HepG2 (cell line): ENCODE measurements around the gene SKI. TPM values are rescaled to one million over a fixed set of nuclear protein-coding genes. Genes with fewer than 3 reads are reported as not detected.

Source experiments
- ATAC-seq: fragments of 200-7000 bp; cut with Tn5 transposase; 3 replicates; pipeline ENCODE4 v1.9.1; 2020; ENCODE audit warnings: mild to moderate bottlenecking, moderate library complexity
- BruUV-seq: library from RNA; stranded (reverse); fragments of 400-500 nt; replicated peaks from 2 replicates; lab custom pipeline; 2021; lab: Mats Ljungman, UMichigan
- CTCF ChIA-PET: fragments of 300-600 bp; formaldehyde crosslinking; extraction: SDS; loops from one replicate; lab custom pipeline; 2021; ENCODE audit warnings: low total read pairs, inconsistent platforms, low intra/inter-chr PET ratio; lab: Yijun Ruan, JAX
- POLR2A ChIA-PET: fragments of 350-600 bp; sonication (Branson Sonifier 250); formaldehyde crosslinking; loops from one replicate; lab custom pipeline; 2020; ENCODE audit warnings: antibody characterized with exemption, inconsistent platforms; lab: Yijun Ruan, JAX
- DNase-seq: peaks from one replicate; pipeline ENCODE4 v3.0.0-alpha.2; 2015; ENCODE audit warnings: low spot score
- FAIRE-seq: peaks from 3 replicates; lab custom pipeline; 2011; peaks lifted over from hg19 to GRCh38; lab: Jason Lieb, UNC
- H2AFZ ChIP-seq: one replicate; pipeline ENCODE4 v1.6.1; 2011; ENCODE audit warnings: low read length, inconsistent platforms
- H3K27ac ChIP-seq: fragments of 300-600 bp; 3 replicates; pipeline ENCODE4 v1.8.0; 2011; ENCODE audit warnings: mixed run types, mild to moderate bottlenecking, mixed read lengths, low read length, inconsistent platforms; ENCODE audit not compliant: insufficient read depth; ENCODE audit errors: extremely low read length
- H3K27me3 ChIP-seq, 2 experiments: fragments of 200-600 bp in 1 of 2; 2 replicates in 1 of 2; 3 replicates in 1 of 2; pipeline versions ENCODE4 v1.6.0 to v1.8.0; 2011; ENCODE audit warnings: low read length in 2 of 2, mild to moderate bottlenecking in 2 of 2, moderate library complexity in 2 of 2, inconsistent platforms in 1 of 2; ENCODE audit not compliant: insufficient read depth in 2 of 2, control insufficient read depth in 1 of 2
- H3K36me3 ChIP-seq, 2 experiments: fragments of 200-600 bp in 1 of 2; replicated peaks in 1 of 2; 2 replicates in 1 of 2; 3 replicates in 1 of 2; pipeline versions ENCODE4 v1.5.1 to v1.8.0; 2011; ENCODE audit warnings: low read length in 2 of 2, inconsistent platforms in 1 of 2; ENCODE audit not compliant: insufficient read depth in 2 of 2, control insufficient read depth in 1 of 2
- H3K4me1 ChIP-seq: 2 replicates; pipeline ENCODE4 v1.5.1; 2012; ENCODE audit warnings: low read length, inconsistent platforms; ENCODE audit not compliant: insufficient read depth
- H3K4me2 ChIP-seq: 2 replicates; pipeline ENCODE4 v1.6.0; 2011; ENCODE audit warnings: low read depth, low read length, inconsistent platforms
- H3K4me3 ChIP-seq, 3 experiments: fragments of 200-600 bp in 1 of 3; sonication (generic), shearing (Covaris generic) in 1 of 3; replicated peaks in 1 of 3; 2 replicates each; pipeline ENCODE4 v1.5.1; 2011 to 2016; ENCODE audit warnings: low read length in 3 of 3, inconsistent platforms in 2 of 3, low read depth in 2 of 3, mild to moderate bottlenecking in 2 of 3, control low read depth in 1 of 3, mixed read lengths in 1 of 3; ENCODE audit not compliant: insufficient read depth in 1 of 3
- H3K79me2 ChIP-seq: one replicate; pipeline ENCODE4 v1.6.1; 2011; ENCODE audit warnings: low read length, inconsistent platforms; ENCODE audit not compliant: insufficient read depth
- H3K9ac ChIP-seq: 2 replicates; pipeline ENCODE4 v1.6.0; 2011; ENCODE audit warnings: mild to moderate bottlenecking, low read depth, low read length, inconsistent platforms; ENCODE audit not compliant: insufficient read depth
- H3K9me3 ChIP-seq: 2 replicates; pipeline ENCODE4 v1.5.1; 2012; ENCODE audit warnings: mild to moderate bottlenecking, low read length
- H4K20me1 ChIP-seq: 2 replicates; pipeline ENCODE4 v1.6.0; 2011; ENCODE audit warnings: inconsistent platforms, mild to moderate bottlenecking, low read length, moderate library complexity; ENCODE audit not compliant: insufficient read depth
- AGO2 ChIP-seq: fragments of 200-400 bp; formaldehyde crosslinking; optimal IDR thresholded peaks from 2 replicates; pipeline ENCODE3; 2017; ENCODE audit warnings: mild to moderate bottlenecking, low read depth, low read length, moderate library complexity
- GABPB1 ChIP-seq: IDR thresholded peaks from 2 replicates; pipeline ENCODE4 v1.6.1; 2016; ENCODE audit warnings: mild to moderate bottlenecking, missing genetic modification reagents, moderate library complexity, missing compliant biosample characterization
- GATA4 ChIP-seq: sonication (generic); IDR thresholded peaks from 2 replicates; pipeline ENCODE4 v1.6.1; 2016; ENCODE audit warnings: antibody characterized with exemption, low read depth, borderline replicate concordance
- GLI4 ChIP-seq: sonication (generic); formaldehyde crosslinking; IDR thresholded peaks from 2 replicates; pipeline ENCODE4 v1.5.1; 2020; ENCODE audit warnings: missing genetic modification reagents, mild to moderate bottlenecking, moderate library complexity, borderline replicate concordance
- GTF3A ChIP-seq: sonication (generic); formaldehyde crosslinking; conservative IDR thresholded peaks from 2 replicates; pipeline ENCODE4 v1.4.0; 2020; ENCODE audit warnings: mild to moderate bottlenecking, missing genetic modification reagents
- HNRNPL ChIP-seq: fragments of 200-400 bp; formaldehyde crosslinking; IDR thresholded peaks from 2 replicates; pipeline ENCODE4 v1.6.1; 2017; ENCODE audit warnings: mild to moderate bottlenecking, low read depth, low read length
- KDM5B ChIP-seq: sonication (generic); formaldehyde crosslinking; IDR thresholded peaks from 2 replicates; pipeline ENCODE4 v1.4.0; 2020; ENCODE audit warnings: missing genetic modification reagents, mild to moderate bottlenecking, borderline replicate concordance
- MAFG ChIP-seq: sonication (generic); formaldehyde crosslinking; IDR thresholded peaks from 2 replicates; pipeline ENCODE4 v1.5.1; 2020; ENCODE audit warnings: mild to moderate bottlenecking, missing genetic modification reagents
- MEIS1 ChIP-seq: sonication (generic); formaldehyde crosslinking; IDR thresholded peaks from 2 replicates; pipeline ENCODE4 v1.9.0; 2021; ENCODE audit warnings: mild to moderate bottlenecking, missing genetic modification reagents, moderate library complexity, borderline replicate concordance
- NFE2L1 ChIP-seq: sonication (generic); formaldehyde crosslinking; IDR thresholded peaks from 2 replicates; pipeline ENCODE4 v1.4.0; 2020; ENCODE audit warnings: missing genetic modification reagents, mild to moderate bottlenecking, borderline replicate concordance
- NR2F6 ChIP-seq, 2 experiments: IDR thresholded peaks; 2 replicates each; pipeline ENCODE4 v1.6.1; 2016; ENCODE audit warnings: antibody characterized with exemption in 1 of 2, mild to moderate bottlenecking in 1 of 2
- RBAK ChIP-seq: sonication (generic); formaldehyde crosslinking; IDR thresholded peaks from 2 replicates; pipeline ENCODE4 v1.5.1; 2020; ENCODE audit warnings: mild to moderate bottlenecking, missing genetic modification reagents
- RFX5 ChIP-seq: IDR thresholded peaks from 2 replicates; pipeline ENCODE4 v1.6.1; 2011; ENCODE audit warnings: low read depth, low read length, improper control_type of control experiment
- SALL1 ChIP-seq: sonication (generic); formaldehyde crosslinking; IDR thresholded peaks from 2 replicates; pipeline ENCODE4 v1.8.0; 2022; ENCODE audit warnings: mild to moderate bottlenecking, missing genetic modification reagents
- ZFAT ChIP-seq: sonication (generic); formaldehyde crosslinking; conservative IDR thresholded peaks from 2 replicates; pipeline ENCODE4 v1.8.1; 2023; ENCODE audit warnings: missing genetic modification reagents, inconsistent platforms
- ZMYM2 ChIP-seq: sonication (generic); formaldehyde crosslinking; IDR thresholded peaks from 2 replicates; pipeline ENCODE4 v1.8.0; 2022; ENCODE audit warnings: mild to moderate bottlenecking, missing genetic modification reagents
- ZNF577 ChIP-seq: sonication (generic); formaldehyde crosslinking; IDR thresholded peaks from 2 replicates; pipeline ENCODE4 v1.4.0; 2020; ENCODE audit warnings: mild to moderate bottlenecking, low read depth, missing genetic modification reagents, borderline replicate concordance
- WGBS: methylation state at CpG from one replicate; pipeline ENCODE4 v1.1.6; 2017; ENCODE audit warnings: low lambda C conversion rate; 5-methylcytosine and 5-hydroxymethylcytosine counted together
- in situ Hi-C: cut with HindIII; loops from 2 replicates; pipeline ENCODE4 v1.10.0; 2017; ENCODE audit warnings: low pct_unique_long_range_greater_than_20kb; ENCODE audit not compliant: extremely low pct_ligation_motif_present
- intact Hi-C: fragments of 100-400 bp; cut with micrococcal nuclease; formaldehyde crosslinking; loops from one replicate; pipeline ENCODE4 v1.10.0; 2022; ENCODE audit not compliant: unreplicated experiment
- polyA plus RNA-seq, 8 experiments: library from polyadenylated mRNA; depleted of rRNA in 3 of 8; stranded (reverse) in 7 of 8; unstranded in 1 of 8; fragments of >200 nt; fragmentation: Illumina TruSeq in 4 of 8; extraction: Trizol in 4 of 8; gene quantifications; 2 replicates each; pipeline versions ENCODE4 v1.2.1 to v1.2.3, GENCODE V29; 2011 to 2016; ENCODE audit warnings: low read depth in 4 of 8, missing spikeins in 1 of 8, mixed read lengths in 1 of 8; ENCODE audit not compliant: insufficient read depth in 1 of 8
- total RNA-seq, 5 experiments: library from RNA; depleted of rRNA; stranded (reverse); fragments of >200 nt; fragmentation: Illumina TruSeq; extraction: Trizol; gene quantifications; 2 replicates each; pipeline ENCODE4 v1.2.3, GENCODE V29; 2016; ENCODE audit warnings: low read depth in 1 of 5
- TF ChIP-seq, protein P1 (sequence below): IDR thresholded peaks from 2 replicates; pipeline ENCODE4 v1.6.1; 2016; ENCODE audit warnings: control low read depth
- TF ChIP-seq, protein P2 (sequence below): sonication (generic); formaldehyde crosslinking; IDR thresholded peaks from 2 replicates; pipeline ENCODE4 v1.5.0; 2020; ENCODE audit warnings: missing genetic modification reagents
- TF ChIP-seq, protein P3 (sequence below): sonication (generic); formaldehyde crosslinking; IDR thresholded peaks from 2 replicates; pipeline ENCODE4 v1.4.0; 2020; ENCODE audit warnings: missing genetic modification reagents

The SKI gene
- total and polyA plus RNA-seq, 2 of the 13 experiments (the other 11 are each of a cell fraction or from before 2014, with no cell fraction given), result 4.7 to 6.9 TPM

DNA sequence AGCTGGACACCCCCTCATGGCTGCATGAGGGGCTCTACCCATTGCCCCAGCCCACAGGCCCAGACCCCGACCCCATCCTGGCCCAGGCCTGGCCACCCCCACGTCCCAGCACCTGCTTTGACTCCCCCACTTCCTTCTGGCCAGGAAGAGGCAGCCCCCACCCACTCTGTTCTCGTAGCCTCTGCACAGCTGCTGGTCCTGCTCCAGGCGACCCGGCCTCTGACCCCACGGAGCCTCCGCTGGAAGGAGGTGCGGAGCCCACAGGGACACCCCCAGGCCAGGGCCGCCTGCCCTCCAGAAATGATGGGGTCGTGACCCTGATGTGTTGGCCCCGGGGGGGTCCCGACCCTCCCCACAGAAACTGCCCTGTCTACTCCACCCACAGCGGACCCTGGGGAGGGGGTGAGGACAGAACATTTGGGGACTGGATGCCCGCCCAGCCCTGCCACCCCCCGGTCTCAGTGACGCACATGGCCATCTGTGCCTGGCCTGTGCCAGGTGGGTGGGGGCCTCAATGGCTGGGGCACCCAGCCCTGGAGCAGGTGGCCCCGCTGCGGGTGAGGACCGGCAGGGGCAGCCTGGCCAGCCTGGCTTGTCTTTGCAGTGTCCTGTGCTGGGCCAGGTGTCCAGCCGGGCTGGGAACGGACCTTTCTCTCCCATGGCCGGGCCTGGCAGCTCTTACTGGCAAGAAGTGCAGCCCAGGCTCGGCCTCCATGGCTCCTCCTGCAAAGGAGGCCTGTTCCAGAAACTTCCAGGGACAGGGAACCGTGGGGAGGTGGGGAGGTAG, 84.6 kb downstream of the SKI start:
- Histone ChIP-seq H3K4me2 (peak overlapping the region; percentile 79), H3K79me2 (no peaks in the 10 kb centered on the region), H2AFZ (no peak overlapping the region), H3K36me3 (peaks cover 2 to 9% of the 10 kb centered on the region in 2 experiments; a peak in 3 of 5 replicates), H3K4me1 (peaks cover 79% of the 10 kb centered on the region), H3K27ac (no peak overlapping the region), H3K4me3 (peak overlapping the region in 1 of 3 experiments; percentile 75; a peak in 3 of 6 replicates), H4K20me1 (no peaks in the 10 kb centered on the region), H3K9ac (peak overlapping the region; percentile 56; the same call in 1 of the 2 replicates), H3K9me3 (no peaks in the 10 kb centered on the region), H3K27me3 (peaks cover 0 to 15% of the 10 kb centered on the region in 2 experiments; a peak in 2 of 5 replicates)
- FAIRE-seq (no peak), ATAC-seq (peak; percentile 8), DNase-seq (no peak)
- ChIA-PET POLR2A (interaction anchor here (0.6 to 1.9 kb wide), 4 partner anchors 62 to 91 kb away, joined by 3 to 6 read pairs (median 4); no protein-coding TSS in a partner anchor), CTCF (no interaction called here)
- WGBS, result 7% methylated on average over 2 of the region's 24 CpGs
- in situ Hi-C loops, result loop anchor here (5.0 kb wide), 1 partner anchor 120 kb away; the partner anchor contains the start of gene FAAP20
- BruUV-seq, result no TSS peak
- intact Hi-C loops, result loop anchor here (5.0 kb wide), 1 partner anchor 70 kb away; no protein-coding TSS in a partner anchor
- TF ChIP-seq NFE2L1 (CRISPR knock-in tag) (no peak), ZMYM2 (CRISPR knock-in tag) (no peak), KDM5B (0 out of 2 replicates have a peak, but pooled peaks have one; percentile 61), RFX5 (no peak), MAFG (no peak), ZNF577 (CRISPR knock-in tag) (no peak), HNRNPL (peak; percentile 57; the same call in 1 of the 2 replicates), RBAK (CRISPR knock-in tag) (no peak), MEIS1 (CRISPR knock-in tag) (0 out of 2 replicates have a peak, but pooled peaks have one; percentile 31), NR2F6 (IDR thresholded peaks at IDR 0.05) (0 out of 2 replicates have a peak, but pooled peaks have one; percentile 12), NR2F6 (CRISPR knock-in tag; IDR thresholded peaks at IDR 0.05) (no peak), GATA4 (no peak), AGO2 (peak; percentile 84), GLI4 (CRISPR knock-in tag) (no peak), GTF3A (CRISPR knock-in tag) (0 out of 2 replicates have a peak, but pooled peaks have one; percentile 37), ZFAT (CRISPR knock-in tag) (no peak), GABPB1 (0 out of 2 replicates have a peak, but pooled peaks have one; percentile 20), SALL1 (0 out of 2 replicates have a peak, but pooled peaks have one; percentile 12)
- TF ChIP-seq, protein P1, sequence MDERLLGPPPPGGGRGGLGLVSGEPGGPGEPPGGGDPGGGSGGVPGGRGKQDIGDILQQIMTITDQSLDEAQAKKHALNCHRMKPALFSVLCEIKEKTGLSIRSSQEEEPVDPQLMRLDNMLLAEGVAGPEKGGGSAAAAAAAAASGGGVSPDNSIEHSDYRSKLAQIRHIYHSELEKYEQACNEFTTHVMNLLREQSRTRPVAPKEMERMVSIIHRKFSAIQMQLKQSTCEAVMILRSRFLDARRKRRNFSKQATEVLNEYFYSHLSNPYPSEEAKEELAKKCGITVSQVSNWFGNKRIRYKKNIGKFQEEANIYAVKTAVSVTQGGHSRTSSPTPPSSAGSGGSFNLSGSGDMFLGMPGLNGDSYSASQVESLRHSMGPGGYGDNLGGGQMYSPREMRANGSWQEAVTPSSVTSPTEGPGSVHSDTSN (CRISPR knock-in tag), result no peak
- TF ChIP-seq, protein P2, sequence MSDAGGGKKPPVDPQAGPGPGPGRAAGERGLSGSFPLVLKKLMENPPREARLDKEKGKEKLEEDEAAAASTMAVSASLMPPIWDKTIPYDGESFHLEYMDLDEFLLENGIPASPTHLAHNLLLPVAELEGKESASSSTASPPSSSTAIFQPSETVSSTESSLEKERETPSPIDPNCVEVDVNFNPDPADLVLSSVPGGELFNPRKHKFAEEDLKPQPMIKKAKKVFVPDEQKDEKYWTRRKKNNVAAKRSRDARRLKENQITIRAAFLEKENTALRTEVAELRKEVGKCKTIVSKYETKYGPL (CRISPR knock-in tag), result no peak
- TF ChIP-seq, protein P3, sequence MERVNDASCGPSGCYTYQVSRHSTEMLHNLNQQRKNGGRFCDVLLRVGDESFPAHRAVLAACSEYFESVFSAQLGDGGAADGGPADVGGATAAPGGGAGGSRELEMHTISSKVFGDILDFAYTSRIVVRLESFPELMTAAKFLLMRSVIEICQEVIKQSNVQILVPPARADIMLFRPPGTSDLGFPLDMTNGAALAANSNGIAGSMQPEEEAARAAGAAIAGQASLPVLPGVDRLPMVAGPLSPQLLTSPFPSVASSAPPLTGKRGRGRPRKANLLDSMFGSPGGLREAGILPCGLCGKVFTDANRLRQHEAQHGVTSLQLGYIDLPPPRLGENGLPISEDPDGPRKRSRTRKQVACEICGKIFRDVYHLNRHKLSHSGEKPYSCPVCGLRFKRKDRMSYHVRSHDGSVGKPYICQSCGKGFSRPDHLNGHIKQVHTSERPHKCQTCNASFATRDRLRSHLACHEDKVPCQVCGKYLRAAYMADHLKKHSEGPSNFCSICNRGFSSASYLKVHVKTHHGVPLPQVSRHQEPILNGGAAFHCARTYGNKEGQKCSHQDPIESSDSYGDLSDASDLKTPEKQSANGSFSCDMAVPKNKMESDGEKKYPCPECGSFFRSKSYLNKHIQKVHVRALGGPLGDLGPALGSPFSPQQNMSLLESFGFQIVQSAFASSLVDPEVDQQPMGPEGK (CRISPR knock-in tag), result peak; percentile 42; the same call in 1 of the 2 replicates
